Stimulated activated CD8-positive, alpha-beta memory T cell treated with anti-CD3 and anti-CD28 coated beads, Interleukin-7, amount 100 ng/mL, for 24 hours (primary cell): ENCODE results near the gene NRXN3.

Experiments
- DNase-seq: peaks from one replicate; pipeline ENCODE4 v3.0.0-alpha.2; 2020; ENCODE audit warnings: low read depth

The NRXN3 gene

GRCh38 chr14:79476552-79476951 lies 1306.4 kb downstream of the NRXN3 start:
- no peak for DNase-seq

DNA sequence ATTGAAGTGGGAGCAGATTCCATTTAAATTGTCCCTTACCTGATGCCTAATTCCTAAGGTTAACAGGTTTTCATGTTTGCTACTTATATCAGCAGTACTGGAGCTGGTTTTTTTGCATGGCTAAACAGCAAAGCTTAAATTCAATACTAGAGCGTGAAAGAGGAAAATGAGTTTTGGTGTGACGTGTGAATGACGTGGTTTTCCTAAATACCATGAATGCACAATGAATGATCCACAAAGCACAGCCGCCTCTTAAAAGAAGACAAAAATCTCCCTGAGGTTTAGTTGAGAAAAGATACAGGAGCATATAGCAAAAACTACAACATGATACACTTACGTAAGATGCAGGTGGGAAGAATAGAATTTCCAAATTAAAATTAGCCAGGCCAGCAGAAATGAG lies 1310.0 kb downstream of the NRXN3 start:
- DNase-seq, result no peak

- DNase-seq, result no peak
Measured at GRCh38 chr14:79482825-79483224, 1312.7 kb downstream of the NRXN3 start.

- DNase-seq, result no peak
Measured at GRCh38 chr14:79483477-79484388, 1313.6 kb downstream of the NRXN3 start.

- no peak for DNase-seq
Measured at GRCh38 chr14:79487632-79488031, 1317.5 kb downstream of the NRXN3 start.

DNA sequence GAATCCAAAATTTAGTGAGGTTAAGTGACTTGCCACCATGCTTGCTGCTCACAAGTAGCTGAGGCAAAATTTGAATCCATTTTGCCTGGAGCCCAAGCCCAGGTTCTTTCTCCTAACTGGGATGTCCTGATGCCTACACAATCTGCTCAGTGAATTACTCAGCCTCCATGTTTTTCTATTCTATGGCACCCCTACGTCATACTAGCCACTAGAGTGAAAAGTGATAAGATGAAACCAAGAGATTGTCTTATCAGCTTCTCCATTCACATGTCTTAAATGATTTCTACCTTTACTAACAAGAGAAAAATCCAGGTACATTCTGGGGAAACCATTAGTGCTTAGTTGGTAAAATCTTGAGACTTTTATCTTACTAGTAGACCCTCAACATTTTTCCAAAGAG lies 1321.0 kb downstream of the NRXN3 start:
- no peak for DNase-seq

DNA sequence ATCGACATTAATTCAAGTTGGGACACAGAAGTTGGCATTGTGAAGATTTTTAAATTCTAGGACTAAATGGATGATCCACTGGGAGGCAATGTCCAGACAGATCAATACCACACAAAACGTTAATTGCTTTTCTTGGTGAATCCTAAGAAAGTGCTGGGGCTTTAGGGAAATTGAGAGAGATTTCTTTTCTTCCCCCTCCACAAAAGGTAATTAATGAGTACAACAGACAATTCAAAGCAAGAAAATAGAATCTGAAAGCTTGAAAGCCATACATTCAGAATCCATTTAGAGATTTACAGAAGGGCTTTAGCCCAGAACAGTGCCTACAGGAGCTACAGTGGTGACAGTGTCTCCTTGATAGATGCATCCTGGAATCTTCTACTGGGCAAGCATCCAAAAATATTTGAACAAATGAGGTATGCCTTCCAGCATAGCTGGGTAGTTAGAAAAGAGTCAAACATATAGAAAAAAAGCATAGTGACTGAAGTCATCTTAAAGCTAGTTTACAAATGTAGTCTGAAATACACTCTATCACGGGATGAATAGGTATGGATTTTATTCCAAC lies 1323.0 kb downstream of the NRXN3 start:
- no peak for DNase-seq

DNA sequence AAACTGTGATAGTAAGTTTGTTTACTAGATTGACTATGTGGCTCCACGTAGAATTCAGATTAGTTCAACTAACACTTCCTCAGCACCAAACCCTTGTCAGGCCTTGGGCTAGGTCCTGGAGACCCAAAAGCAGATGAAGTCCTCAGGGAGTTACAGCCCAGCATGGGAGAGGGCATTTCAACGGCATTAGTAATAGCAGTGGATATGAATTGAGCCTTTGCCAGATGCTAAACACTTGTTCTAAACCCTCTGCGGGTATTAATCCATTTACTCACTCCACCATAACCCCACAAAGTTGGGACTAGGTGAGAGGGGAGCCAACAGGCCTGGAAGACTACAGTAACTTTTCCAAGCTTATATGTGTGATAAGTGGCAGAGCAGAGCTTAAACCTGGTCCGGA lies 1326.5 kb downstream of the NRXN3 start:
- DNase-seq, result no peak

DNA sequence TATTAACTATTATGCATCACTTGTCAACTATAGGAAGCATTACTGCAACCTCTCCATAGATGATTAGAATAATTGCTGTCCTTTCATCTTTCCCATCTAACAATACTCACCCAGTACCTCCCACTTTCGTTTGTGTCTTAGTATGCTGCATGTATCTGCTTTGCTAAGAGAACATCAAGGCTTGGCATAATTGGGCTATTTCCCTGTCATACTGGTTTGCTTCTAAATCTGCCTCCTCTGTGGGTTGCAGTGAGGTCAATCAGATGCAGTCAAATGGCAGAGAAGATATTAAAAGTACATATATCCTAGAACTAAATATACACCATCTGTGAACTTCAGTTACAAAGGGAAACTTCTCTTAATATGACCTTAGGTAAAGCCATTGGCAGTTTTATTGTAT lies 1330.3 kb downstream of the NRXN3 start:
- DNase-seq, result no peak

- DNase-seq, result no peak
Measured at GRCh38 chr14:79502136-79502750, 1332.1 kb downstream of the NRXN3 start.

DNA sequence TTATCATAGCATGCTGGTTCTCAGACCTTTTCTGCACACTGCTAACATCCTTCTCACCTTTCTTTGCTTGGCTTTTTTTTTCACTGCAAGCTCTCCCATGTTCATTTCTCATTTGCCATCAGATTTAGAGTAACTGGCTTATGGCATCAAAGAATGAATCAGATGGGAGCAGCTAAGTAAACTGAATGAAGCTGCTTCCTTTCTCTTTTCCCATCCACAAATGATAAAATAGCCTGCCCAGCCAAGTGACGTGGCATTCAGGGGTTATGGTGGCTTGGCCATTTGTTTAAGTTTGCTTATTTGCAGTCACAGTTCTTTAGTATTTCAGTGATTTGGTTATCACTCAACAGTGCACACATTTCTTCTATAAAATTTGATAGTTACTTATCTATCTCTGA lies 1332.6 kb downstream of the NRXN3 start:
- DNase-seq, result no peak

GRCh38 chr14:79510659-79511058 lies 1340.5 kb downstream of the NRXN3 start:
- DNase-seq, result no peak

GRCh38 chr14:79511146-79511545 lies 1341.0 kb downstream of the NRXN3 start:
- no peak for DNase-seq

- DNase-seq, result no peak
Measured at GRCh38 chr14:79513446-79513845, 1343.3 kb downstream of the NRXN3 start.

DNA sequence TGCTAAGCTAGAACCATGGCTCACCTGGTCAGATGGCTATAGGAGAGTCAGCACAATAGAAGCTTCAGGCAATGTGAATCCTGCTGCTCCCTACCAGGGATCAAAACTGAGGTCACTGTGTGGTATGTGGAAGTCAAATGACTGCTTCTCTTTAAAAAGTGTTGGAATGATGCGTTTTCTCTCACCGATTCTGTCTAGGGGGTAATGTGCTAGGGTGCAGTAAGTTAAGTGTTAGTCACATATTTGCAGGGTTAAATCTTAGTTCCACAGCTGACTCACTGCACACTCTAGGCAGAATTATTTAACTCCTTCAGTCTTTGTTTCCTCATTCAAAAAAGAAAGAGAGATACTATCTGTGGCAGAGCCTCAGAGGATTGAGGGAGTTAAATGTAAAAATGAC lies 1344.5 kb downstream of the NRXN3 start:
- DNase-seq, result no peak

DNA sequence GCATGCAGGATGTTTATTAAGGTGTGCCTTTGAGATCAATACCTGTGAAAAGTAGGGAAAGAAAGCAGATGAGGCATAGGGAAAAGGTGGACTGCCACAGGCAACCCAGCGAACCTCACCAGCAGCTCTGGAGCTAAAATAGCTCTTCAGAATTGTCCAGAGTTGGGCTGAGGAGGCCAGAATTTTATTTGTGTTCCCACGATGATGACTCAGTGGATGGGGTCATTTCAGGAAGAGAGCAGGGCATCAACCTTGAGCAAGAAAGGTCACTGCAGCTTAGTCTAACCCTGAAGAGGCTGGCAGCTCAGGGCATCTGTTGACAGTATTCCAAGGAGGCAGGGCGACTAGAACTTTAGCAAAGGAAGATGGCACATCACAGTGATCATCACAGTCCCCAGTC lies 1345.0 kb downstream of the NRXN3 start:
- DNase-seq, result no peak

DNA sequence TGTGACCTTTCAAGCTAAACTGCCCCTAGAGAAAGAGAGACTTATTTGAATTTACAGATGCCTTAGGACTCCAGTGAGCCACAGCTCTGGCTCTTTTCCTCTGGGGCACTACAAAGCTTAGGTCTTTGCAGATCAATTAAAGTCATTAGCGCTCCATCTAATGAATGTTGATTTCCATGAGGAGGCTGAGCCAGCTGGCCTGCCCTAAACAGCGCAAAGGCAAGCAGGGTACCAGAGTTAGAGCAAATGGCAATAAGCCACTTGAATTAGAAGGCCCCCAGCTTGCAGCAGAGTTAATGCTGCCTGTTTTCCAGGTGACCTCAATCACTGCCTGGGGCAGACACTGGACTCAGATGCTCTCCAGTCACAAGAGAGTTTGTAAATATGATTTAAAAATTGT lies 1345.8 kb downstream of the NRXN3 start:
- no peak for DNase-seq

- no peak for DNase-seq
Measured at GRCh38 chr14:79525416-79525815, 1355.2 kb downstream of the NRXN3 start.

GRCh38 chr14:79528828-79529416 lies 1358.7 kb downstream of the NRXN3 start:
- no peak for DNase-seq

DNA sequence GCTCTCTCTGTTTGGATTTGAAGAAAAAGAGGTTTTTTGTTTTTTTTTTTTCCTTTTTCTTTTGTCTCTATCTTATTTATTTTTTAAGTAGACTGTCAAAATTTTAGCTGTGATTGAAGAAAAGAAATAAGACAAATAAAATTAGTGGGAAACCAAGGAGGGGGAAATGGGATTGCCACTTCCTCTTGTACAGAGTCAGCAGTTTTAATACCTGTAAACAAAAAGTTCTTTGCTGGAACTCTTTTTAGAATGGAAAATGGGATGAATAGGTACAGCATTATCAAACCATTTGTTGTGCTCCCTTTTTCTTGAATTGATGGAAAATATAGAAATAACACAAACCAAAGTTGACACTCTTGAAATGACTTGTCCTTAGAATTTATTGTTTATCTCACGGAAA lies 1360.4 kb downstream of the NRXN3 start:
- no peak for DNase-seq

DNA sequence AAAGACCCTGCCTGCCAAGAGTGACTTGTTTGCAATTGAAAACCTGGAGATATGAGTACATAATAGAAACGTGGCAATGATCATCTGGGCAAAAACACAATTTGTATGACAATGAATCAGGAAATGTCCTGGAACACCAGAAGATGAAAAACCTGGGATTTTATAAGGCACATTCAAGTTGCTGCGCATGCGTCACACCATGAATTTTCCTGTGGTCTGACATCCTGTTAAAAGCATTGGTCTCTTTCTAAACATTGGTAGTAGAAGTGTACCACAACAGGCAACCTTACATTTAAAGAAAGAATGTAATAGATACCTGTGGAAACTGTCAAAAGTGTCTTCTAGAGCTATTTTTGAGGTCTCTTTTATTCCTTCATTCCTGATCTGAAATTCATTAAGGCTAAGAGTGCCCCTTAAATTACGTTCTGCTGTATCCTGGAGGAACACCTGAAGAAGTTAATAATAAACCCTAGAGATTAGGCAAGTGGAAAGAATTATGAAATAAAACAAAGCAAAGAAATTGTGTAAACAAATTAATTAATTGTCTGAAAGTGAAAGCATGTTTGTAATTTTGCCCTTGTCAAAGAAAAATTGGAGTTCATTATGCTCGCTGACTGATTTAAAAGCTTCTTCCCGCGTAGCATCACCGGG lies 1364.7 kb downstream of the NRXN3 start:
- DNase-seq, result no peak

- DNase-seq, result no peak
Measured at GRCh38 chr14:79540394-79540793, 1370.2 kb downstream of the NRXN3 start.
